ENCODE data around the gene HTR6.

DNA sequence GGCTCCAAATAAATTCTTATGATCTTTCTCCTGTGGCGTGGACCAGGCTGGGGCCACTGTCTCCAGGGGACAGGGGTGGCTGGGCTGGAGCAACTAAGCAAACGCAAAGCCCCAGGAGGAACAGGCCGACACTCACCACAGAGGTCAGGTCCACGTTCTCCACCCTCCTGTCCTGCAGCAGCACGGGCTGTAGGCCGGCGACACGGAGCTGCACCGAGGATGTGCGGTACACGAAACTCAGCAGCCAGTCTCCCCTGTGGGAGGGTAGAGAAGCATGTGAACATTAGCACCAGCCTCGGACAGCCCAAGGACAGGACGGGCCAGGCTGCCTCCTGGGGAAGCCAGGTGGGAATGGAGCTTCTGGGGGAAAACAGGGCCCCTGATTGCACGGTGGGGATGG lies 29.6 kb downstream of the HTR6 start:
- TF ChIP-seq EZH2 (IDR thresholded peaks at IDR 0.05; ENCODE audit: borderline replicate concordance, low read depth, low read length, severe bottlenecking), result no peak
- TF ChIP-seq, protein P1, sequence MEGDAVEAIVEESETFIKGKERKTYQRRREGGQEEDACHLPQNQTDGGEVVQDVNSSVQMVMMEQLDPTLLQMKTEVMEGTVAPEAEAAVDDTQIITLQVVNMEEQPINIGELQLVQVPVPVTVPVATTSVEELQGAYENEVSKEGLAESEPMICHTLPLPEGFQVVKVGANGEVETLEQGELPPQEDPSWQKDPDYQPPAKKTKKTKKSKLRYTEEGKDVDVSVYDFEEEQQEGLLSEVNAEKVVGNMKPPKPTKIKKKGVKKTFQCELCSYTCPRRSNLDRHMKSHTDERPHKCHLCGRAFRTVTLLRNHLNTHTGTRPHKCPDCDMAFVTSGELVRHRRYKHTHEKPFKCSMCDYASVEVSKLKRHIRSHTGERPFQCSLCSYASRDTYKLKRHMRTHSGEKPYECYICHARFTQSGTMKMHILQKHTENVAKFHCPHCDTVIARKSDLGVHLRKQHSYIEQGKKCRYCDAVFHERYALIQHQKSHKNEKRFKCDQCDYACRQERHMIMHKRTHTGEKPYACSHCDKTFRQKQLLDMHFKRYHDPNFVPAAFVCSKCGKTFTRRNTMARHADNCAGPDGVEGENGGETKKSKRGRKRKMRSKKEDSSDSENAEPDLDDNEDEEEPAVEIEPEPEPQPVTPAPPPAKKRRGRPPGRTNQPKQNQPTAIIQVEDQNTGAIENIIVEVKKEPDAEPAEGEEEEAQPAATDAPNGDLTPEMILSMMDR (IDR thresholded peaks at IDR 0.05; ENCODE audit: borderline replicate concordance, extremely low read depth, low read length, poor library complexity, severe bottlenecking), result no peak

Measured in DND-41 (cell line).